NCI-H345 (cell line): ENCODE measurements around the gene SLC22A2.
"Not testable (repeated sequence)": the region's sequence is repeated elsewhere in the genome, so short reads cannot be mapped to it uniquely, and the experiment has no call there.

ENCODE experiments used
- DNase-seq: peaks from one replicate; lab custom pipeline; 2025; lab: John Stamatoyannopoulos, UW

The SLC22A2 gene

GRCh38 chr6:160258346-160259142 is at the start of gene SLC22A2:
Gene SLC22A2 (minus strand): TSS chr6:160258821. CDS start chr6:160258757, 64 bp downstream.
- no peak for DNase-seq

DNA sequence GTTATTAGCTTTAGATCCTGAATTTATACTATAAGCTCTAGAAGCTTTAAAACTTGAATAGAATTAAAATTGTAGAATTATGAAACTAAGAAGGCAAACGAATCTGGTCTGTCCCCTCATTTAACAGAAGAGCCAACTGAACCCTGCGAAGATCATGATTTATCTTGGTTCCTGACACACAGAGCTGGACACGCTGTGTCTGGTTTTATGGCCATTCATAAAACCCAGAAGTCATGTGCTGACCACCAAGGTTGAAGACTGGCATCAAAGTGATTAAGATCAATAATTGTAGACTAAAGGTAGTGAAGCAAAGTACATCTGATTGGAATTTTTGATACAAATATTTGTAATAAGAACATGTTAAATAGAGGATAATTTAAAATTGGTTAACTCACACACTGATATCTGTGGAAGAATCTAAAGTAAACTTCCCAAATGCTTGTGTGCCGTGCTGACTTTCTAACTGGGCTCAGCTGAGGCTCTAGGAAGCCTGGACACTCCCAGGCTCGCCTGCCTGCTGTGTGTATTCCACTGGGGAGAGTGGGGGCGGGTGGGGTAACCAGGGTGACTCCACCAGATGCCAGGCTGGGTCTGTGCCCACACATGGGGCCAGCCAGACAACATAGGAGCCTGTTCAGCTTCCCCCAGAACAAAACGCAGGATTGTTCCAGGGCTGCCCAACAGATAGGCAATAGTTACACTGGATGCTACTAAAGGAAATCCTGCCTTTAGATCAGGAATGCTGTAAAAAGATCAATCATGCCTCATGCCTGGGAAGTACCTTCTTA is 47.5 kb upstream of the SLC22A2 start:
- DNase-seq, result no peak

DNA sequence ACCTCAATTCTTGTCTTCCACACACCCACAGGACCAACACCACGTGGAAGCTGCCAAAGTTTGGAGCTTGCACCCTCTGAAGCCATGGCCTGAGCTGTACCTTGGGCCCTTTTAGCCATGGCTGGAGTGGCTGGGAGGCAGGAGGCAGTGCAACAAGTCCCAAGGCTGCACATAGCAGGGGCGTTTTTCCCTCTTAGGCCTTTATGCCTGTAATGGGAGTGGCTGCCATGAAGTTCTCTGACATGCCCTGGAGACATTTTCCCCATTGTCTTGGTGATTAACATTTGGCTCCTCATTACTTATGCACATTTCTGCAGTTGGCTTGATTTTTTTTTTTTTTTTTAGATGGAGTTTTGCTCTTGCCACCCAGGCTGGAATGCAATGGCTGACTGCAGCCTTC is 45.2 kb upstream of the SLC22A2 start:
- no peak for DNase-seq

DNA sequence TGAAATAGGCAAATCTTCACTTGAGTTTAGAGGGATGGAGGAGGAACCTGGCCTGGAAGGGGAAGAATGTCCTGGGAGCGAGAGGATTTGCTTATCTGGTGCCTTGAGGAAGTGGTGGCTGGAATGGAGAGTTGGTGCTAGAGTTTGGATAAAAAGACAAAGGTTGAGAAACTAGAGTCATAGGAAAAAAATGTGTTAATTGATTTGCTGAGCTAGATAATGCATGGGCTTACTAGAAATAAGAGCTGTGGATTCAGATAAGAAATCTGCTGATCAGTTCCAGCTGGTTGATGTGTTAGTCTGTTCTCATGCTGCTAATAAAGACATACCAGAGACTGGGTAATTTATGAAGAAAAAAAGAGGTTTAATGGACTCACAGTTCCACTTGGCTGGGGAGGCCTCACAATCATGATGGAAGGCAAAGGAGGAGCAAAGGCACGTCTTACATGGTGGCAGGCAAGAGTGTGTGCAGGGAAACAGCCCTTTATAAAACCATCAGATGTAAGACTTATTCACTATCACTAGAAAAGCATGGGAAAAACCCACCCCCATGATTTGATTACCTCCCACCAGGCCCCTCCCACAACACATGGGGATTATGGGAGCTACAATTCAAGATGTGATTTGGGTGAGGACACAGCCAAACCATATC is 43.9 kb upstream of the SLC22A2 start:
- not testable (repeated sequence) for DNase-seq

DNA sequence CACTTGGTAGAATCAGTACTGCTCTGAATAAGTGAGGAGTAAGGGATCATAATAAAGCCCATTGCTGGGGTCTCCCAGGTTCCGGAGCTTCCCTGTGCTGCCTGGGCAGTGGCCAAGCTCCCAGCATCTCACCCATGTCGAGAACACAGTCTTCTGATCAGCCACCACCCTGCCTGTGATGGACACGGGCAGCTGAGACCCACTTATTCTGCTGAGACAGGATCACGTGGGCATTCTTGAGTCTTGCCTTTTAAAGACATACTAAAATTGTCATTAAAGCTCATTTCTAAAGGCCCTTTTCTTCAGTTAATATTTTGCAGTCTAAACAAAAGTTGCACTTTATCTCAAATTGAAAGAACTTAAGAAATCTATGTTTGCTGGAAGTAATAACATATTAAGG is 42.7 kb upstream of the SLC22A2 start:
- no peak for DNase-seq

DNA sequence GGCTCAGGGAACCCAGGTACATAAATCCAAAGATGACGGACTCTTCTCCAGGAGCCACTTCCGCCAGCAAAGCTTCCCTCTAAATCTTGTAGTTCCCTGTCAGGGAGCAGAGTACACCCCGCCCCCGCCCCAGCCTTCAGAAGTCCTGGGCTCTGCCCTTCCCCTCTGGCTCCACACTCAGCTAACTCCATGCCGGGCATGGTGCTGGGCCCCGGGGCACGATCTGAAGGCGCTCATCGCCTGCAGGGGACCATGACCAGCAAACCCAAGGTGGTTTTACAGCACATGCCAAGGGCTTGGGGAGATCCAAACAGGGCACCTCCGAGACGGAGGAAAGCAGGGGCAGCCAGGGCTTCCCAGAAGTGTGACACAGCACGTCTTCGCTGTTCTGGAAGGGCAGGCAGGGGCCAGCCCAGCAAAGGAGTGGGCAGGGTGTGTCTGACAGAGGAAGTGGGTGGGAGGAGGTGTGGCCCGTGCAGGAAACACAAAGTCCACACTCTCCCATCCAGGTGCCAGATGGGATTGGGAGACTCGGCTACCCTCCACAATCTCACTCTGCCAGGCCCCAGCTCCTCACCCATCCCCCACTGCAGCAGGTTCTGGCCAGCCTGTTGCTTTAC is 41.6 kb upstream of the SLC22A2 start:
- DNase-seq, result no peak

DNA sequence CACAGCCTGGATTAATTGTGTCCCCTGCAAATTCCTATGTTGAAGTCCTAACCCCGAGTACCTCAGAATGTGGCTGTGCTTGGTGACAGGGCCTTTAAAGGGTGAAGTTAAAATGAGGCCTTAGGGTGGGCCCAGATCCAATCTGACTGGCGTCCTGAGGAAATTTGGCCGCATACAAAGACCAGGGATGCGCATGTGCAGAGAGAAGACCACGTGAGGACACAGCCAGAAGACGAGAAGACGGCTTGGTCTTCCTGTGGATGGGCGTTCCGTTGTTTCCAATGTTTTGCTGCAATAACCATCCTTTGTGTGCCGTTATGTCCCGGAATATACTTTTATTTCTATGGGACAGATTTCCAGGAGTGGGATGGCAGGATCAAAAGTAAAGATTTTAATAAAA is 40.9 kb upstream of the SLC22A2 start:
- no peak for DNase-seq

GRCh38 chr6:160298121-160298520 is 39.5 kb upstream of the SLC22A2 start:
- no peak for DNase-seq

- DNase-seq, result no peak
Measured at GRCh38 chr6:160297310-160297709, 38.7 kb upstream of the SLC22A2 start.

GRCh38 chr6:160293844-160294243 is 35.2 kb upstream of the SLC22A2 start:
- no peak for DNase-seq

DNA sequence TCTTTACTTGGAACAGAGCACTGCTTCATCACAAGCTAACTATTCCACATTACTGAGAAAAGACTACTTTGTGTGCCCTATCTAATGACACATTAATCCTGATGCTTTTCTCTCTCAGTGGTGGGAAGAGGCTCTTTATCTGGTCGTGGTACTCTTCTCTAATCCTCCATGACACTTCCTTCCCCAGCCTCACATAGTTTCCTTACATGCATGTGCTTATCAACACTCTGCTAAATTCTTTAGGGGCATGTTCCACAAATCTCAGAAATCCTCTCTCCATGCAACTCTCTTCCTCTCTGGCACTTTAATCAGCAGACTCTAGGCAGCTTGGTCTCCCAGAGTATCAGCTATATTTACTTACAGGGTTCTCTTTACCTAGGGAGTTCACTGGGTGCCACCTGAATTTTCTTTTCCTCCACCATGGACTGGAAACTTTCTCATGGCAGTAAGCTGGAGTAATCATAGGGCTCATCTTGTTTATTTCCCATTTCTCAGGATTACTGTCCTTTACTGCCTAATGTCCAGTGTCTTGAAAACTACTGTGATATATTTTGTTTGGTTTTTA is 27.0 kb upstream of the SLC22A2 start:
- DNase-seq, result no peak

DNA sequence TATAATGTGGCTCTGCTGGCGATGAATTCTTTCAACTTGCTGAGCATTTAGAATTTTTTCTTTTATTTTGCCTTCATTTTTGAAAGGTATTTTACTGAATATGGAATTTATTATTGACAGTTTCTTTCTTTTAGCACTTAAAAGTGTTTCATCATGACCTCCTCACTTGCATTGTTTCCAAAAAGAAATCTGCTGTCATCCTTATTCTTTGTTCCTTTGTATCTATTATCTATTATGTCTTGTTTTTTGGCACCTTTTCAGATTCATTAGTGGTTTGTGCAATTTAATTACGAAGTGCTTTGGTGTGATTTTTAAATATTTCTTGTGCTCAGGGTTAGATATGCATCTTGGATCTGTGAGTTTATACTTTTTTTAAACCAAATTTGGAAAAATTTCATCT is 26.0 kb upstream of the SLC22A2 start:
- no peak for DNase-seq

- DNase-seq, result no peak
Measured at GRCh38 chr6:160282444-160282843, 23.8 kb upstream of the SLC22A2 start.

- DNase-seq, result no peak
Measured at GRCh38 chr6:160279850-160280249, 21.2 kb upstream of the SLC22A2 start.

GRCh38 chr6:160278786-160279310 is 20.2 kb upstream of the SLC22A2 start:
- no peak for DNase-seq

DNA sequence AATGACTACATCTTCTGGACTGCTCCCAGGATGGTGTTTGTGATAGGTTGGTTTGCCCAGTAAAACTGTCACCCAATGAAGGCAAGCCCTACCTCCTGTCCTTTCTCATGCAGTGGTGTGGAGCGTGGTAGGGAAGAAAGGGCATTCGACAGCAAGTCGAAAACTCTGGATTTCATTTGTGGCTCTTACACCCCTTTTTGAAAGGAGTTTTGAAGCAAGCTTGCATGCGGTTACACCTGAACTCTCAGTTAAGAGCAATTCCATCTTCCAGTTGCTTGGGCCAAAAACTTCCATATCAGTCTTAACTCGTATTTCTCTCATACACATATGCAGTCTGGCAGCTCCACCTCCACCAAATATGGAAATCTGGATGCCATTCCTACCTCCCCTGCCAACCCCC is 19.7 kb upstream of the SLC22A2 start:
- no peak for DNase-seq

DNA sequence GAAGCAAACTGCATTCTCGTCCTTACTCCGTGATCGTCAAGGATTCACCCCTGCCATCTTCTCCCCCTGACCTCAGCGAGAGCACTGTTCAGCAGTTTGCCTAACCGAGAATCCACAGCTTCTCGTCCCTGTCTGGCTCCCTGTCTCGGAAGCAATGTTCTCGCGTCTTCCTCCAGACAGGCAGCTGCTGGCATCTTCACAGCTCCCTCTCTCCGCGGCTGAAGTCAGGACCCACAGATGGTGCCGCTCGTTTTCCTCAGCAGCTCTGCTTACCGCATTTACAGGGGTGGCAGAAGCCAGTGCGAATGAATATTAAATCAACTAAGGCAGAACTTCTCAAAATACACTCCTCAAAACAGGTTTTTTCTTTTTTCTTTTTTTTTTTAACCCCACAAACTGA is 18.9 kb upstream of the SLC22A2 start:
- DNase-seq, result no peak

GRCh38 chr6:160277144-160277543 is 18.5 kb upstream of the SLC22A2 start:
- no peak for DNase-seq

- no peak for DNase-seq
Measured at GRCh38 chr6:160276126-160276525, 17.5 kb upstream of the SLC22A2 start.

GRCh38 chr6:160275511-160276003 is 16.9 kb upstream of the SLC22A2 start:
- DNase-seq, result no peak

- no peak for DNase-seq
Measured at GRCh38 chr6:160274871-160275510, 16.4 kb upstream of the SLC22A2 start.
